Measurements from ENCODE around the gene CSGALNACT2.
"Not testable (repeated sequence)": the region's sequence is repeated elsewhere in the genome, so short reads cannot be mapped to it uniquely, and the experiment has no call there.

The CSGALNACT2 gene

GRCh38 chr10:43141421-43141820 lies 3.2 kb downstream of the CSGALNACT2 start:
- in situ Hi-C loops (cut with MboI; ENCODE audit: low sequenced_read_pairs, unreplicated experiment) = no loop called here
- no peak for TF ChIP-seq CTCF (IDR thresholded peaks at IDR 0.05; ENCODE audit: borderline replicate concordance, control extremely low read depth, extremely low read depth, insufficient read depth, missing control alignments)
- DNase-seq (ENCODE audit: low spot score) = no peak

GRCh38 chr10:43145311-43145710 lies 7.1 kb downstream of the CSGALNACT2 start:
- no peak for DNase-seq (ENCODE audit: low spot score)
- TF ChIP-seq CTCF (IDR thresholded peaks at IDR 0.05; ENCODE audit: borderline replicate concordance, control extremely low read depth, extremely low read depth, insufficient read depth, missing control alignments) = no peak
- in situ Hi-C loops (cut with MboI; ENCODE audit: low sequenced_read_pairs, unreplicated experiment) = no loop called here

- DNase-seq (ENCODE audit: low spot score); in situ Hi-C loops (cut with MboI; ENCODE audit: low sequenced_read_pairs, unreplicated experiment): not testable (repeated sequence)
These were observed 7.7 kb downstream of the CSGALNACT2 start for GRCh38 chr10:43145936-43146335.

GRCh38 chr10:43151371-43151770 lies 13.1 kb downstream of the CSGALNACT2 start:
- in situ Hi-C loops (cut with MboI; ENCODE audit: low sequenced_read_pairs, unreplicated experiment) = no loop called here
- no peak for DNase-seq (ENCODE audit: low spot score)
- no peak for TF ChIP-seq CTCF (IDR thresholded peaks at IDR 0.05; ENCODE audit: borderline replicate concordance, control extremely low read depth, extremely low read depth, insufficient read depth, missing control alignments)

- DNase-seq (ENCODE audit: low spot score) = no peak
- no peak for TF ChIP-seq CTCF (IDR thresholded peaks at IDR 0.05; ENCODE audit: borderline replicate concordance, control extremely low read depth, extremely low read depth, insufficient read depth, missing control alignments)
- in situ Hi-C loops (cut with MboI; ENCODE audit: low sequenced_read_pairs, unreplicated experiment) = no loop called here
These were observed 15.7 kb downstream of the CSGALNACT2 start for GRCh38 chr10:43153901-43154300.

- no peak for TF ChIP-seq CTCF (IDR thresholded peaks at IDR 0.05; ENCODE audit: borderline replicate concordance, control extremely low read depth, extremely low read depth, insufficient read depth, missing control alignments)
- no peak for DNase-seq (ENCODE audit: low spot score)
- in situ Hi-C loops (cut with MboI; ENCODE audit: low sequenced_read_pairs, unreplicated experiment) = no loop called here
These were observed 17.0 kb downstream of the CSGALNACT2 start for GRCh38 chr10:43155221-43155620.

GRCh38 chr10:43155741-43156140 lies 17.5 kb downstream of the CSGALNACT2 start:
- no peak for DNase-seq (ENCODE audit: low spot score)
- in situ Hi-C loops (cut with MboI; ENCODE audit: low sequenced_read_pairs, unreplicated experiment) = no loop called here
- TF ChIP-seq CTCF (IDR thresholded peaks at IDR 0.05; ENCODE audit: borderline replicate concordance, control extremely low read depth, extremely low read depth, insufficient read depth, missing control alignments) = no peak
